NCI-H2171 (cell line): ENCODE measurements around the gene TNIP2.
A peak's percentile ranks its signal among the peaks of the same experiment; 100 is the strongest.
"Not testable (repeated sequence)": the region's sequence is repeated elsewhere in the genome, so short reads cannot be mapped to it uniquely, and the experiment has no call there.

Source experiments
- DNase-seq: peaks from one replicate; lab custom pipeline; 2025; lab: John Stamatoyannopoulos, UW

The TNIP2 gene

DNA sequence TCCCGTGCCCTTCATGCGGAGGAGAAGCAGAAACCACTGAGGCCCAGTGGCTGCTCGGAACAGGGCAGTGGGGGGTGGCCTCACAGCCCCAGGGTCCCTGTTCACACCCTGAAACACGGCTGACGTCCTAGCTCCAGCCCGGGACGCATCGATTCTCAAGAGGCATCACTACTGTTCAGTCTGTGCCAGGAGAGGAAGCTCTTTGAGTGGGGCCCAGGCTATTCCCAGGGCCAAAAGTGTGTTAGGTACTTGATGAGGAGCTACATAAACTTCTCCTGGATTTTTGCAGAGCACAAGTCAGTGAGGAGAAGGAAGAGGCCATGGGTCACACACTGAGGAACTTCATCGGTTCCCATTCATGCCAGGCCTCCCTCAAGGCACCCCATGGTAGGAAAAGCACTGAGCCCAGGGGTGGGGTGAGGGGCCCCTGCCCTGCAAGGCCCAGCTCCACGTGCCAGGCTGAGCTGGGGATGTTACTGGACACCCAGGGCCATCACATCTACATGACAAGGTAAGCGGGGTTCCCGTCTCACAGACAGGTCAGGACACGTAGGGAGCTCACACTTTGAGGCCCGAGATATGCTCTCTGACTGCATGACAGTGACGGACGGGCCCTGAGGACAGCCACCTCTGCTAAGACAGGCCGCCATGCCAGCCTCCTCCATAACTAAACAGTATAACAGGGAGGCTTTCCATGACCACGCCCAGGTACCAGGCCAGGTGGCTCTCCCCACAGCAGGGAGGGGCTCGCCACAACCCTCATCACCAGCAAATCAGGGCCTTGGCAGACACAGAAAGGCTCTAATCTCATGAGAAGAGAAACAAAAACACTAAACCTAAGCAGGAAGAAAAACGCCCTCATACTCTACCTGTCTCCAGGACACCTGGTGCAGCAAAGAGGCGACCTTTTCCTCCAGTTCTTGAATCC, 12.4 kb downstream of the TNIP2 start:
- no peak for DNase-seq

DNA sequence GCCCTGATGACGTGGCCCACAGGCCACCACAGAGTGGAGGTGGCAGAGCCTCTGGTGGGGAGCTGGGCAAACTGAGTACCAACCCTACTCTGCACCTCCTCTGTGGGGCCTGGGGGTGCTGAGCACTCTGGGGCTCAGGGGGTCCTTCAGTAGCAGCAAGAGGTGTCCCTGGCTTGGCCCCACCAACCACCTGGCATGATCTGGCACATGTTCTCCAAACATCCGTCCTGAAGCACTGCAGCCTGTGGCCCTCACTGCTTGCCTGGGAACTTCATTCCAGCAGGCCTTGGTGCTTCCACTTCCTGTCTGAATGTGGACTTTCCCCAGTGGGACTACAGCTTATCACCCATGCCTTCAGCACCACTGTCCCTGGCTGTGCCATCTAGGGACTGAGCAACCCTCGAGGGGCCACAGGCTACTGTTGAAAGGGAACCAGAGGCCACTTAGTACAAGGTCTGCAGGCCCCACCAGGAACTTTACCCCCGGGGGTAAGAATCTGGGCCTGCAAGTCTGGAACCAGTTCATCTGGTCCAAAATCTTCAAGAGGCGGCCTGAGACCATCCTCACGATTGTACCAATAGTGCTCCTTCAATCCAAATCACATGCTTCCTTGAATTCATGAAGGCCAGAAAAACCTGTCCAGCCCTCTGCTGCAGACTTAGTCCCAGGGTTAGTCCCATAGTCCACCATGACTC, 13.2 kb downstream of the TNIP2 start:
- DNase-seq = no peak

DNA sequence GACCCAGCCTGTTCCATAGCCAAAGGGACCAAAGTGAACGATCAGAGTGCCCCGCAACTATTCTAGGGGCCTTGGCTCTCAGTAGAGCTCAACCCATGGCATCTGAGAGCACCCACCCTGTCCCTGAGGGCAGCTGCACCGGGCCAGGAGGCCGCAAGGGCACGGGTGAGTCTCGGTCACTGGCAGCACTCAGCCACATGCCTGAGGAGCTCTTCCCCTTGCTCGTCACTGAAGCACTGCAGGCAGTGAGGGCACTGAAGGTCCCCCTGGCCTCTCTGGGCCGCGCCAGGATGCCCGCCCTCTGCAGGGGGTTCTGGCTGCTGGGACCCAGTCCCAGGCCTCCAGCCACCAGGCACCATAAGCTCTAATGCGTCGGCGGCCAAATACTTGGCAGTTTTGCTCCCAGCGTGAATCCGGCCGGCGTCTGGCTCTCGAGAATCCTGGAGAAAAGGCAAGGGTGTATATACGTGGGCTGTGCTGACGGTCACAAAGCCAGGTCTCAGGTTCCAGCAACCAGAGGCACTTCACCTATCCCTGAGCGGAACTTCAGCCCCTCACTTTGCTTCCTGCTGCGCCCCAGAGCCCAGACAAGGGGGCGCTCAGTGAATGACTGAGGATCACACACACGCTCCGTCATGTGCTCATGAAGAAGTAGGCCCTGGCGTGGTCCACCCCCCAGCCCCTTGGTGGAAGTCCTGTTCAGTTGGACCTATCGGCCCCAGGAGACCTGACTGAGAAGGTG, 13.9 kb downstream of the TNIP2 start:
- DNase-seq = no peak

DNA sequence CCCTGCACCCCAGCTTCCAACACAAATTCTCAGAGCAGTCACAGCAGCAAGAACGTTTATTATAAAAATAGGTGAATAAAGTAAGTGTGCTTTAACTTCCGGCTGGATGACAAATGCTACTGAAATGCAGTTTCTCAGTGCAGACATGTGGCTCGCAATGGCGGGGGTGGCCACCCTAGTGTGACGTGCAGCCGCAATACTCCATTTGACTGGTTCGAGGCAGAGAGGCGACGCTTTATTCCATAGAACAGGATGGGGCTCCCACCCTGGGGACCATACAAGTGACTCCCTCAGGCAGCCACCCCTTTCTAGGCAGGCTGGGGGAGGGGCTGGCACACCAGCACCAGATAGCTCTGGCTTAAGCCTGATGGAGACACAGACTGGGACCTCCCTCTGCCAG, 14.5 kb downstream of the TNIP2 start:
- no peak for DNase-seq

DNA sequence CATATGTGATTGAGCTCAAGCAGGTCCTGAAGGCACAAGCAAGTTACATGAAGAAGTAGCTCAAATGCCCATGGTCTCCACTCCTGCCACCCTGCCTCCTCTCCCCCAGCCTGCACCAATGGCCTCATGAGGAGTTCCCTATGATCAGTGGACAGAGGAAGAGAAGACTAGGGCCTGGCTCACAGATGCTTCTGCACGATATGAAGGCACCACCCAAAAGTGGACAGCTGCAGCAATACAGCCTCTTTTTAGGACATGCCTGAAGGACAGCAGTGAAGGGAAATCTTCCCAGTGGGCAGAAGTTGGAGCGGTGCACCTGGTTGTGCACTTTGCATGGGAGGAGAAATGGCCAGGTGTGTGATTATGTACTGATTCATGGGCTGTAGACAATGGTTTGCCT, 17.8 kb downstream of the TNIP2 start:
- not testable (repeated sequence) for DNase-seq

DNA sequence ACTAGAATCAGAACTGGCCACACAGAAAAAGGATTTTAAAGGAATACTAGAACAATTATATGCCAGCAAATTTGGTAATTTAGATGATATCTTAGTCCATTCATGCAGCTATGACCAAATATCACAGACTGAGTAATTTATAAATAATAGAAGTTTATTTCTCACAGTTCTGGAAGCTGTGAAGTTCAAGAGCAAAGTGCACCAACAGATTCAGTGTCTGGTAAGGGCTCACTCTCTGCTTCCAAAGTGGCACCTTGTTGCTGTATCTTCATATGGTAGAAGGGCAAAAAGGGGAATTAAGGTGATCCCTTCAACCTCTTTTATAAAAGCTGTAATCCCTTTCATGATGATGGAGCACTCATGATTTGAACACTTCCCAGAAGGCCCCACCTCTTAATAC, 20.3 kb downstream of the TNIP2 start:
- no peak for DNase-seq

DNA sequence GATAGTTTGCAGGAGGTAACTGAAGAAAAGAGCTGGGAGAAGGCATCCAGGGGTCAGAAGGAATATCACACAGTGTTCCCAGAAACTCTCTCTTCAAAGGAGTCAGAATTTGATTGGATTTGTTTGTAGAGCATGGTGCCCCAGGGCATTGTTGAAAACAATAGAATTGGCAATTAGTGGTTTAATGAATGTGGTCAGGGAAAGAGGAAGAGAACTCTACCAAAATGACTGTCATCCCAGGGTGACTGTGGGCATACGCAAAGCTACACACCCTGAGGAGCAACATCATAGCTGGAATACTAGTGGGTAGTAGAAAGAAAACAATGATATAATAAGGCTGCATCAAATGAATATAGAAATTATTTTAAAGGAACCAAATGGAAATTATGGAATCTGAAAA, 21.5 kb downstream of the TNIP2 start:
- no peak for DNase-seq

DNA sequence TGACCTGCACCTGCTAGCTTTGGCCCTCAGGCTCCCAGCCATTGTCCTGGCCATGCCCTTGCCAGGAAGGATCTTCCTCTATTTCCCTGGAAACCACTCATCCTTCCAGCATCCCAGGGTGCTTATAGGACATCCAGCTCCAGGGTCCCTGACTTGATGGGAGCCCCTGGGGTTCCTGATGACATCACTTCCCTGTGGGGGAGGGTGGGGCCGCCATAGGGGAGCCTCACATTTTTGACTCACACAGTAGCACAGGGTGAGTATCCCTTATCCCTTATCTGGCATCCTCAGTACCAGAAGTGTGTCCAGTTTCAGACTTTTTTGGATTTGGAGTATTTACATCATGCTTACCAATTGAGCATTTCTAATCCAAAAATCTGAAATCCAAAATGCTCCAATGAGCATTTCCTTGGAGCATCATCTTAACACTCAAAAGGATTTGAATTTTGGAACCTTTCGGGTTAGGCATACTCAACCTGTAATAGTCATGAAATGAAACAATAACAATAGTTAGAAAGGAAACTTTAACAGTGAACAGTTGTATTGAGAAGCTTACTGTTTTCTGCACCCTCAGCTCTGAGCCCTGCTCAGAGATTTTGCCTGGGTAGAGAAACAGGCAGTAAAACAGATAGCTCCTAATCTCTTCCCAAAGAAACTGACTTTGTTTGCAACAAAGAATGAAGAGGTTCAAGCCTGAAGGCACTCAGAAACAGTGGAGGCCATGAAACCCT, 22.1 kb downstream of the TNIP2 start:
- DNase-seq = no peak

DNA sequence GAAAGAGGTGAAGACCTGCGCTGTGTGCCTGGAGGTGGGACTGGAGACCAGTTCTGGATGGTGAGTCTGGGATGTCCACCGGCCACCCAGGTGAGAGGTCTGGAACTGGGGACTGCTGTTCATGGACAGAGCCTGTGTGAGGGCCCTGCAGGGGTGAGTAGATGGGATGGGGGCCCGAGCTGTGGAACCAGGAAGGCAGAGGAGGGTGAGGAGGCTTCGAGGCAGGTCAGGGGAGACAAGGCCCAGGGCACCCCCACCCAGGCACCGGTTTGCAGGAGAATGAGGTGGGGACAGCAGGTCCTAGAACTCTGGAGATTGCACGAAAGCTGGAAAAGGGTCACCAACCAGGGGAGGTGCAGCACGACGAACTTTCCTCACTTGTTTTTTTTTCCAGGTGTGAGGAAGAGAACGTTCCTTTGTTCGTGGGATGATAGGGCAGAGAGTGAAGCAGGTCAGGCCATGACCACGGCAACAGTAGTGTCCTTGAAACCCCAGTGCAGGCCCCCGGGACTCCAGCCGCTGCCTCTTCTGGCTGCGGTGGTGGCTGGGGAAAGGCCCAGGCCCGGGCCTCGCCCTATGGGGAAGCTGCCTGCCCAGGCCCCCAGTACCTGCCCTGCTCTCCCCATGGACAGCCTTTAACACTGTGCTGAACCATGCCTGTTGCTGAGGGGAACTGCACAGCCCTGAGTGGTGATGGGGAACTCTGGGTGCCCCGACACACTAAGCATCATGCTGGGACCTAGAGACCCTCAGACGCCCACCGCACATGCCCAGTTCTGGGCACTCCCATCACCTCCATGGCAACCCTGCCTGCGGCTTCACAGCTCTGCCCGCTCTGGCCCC, 22.9 kb downstream of the TNIP2 start:
- DNase-seq = no peak

DNA sequence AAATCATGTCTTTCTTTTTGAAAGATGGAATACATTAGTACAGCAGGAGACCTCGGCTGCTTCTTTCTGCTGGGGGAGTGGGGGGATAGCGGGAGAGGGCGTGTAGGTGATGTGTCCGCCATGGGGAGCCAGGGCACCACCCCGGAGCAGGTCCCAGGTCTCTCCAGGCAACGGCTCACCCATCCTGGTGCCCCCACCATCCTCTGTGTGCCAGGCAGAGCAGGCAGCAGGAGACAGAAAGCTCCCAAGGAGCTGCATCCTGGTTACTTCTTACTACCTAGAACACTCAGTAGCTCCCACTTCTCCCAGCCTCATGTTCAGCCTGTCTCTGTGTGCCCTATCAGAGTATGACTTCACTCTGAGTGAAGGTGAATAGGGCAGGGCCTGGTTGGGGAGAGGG, 23.6 kb downstream of the TNIP2 start:
- no peak for DNase-seq

DNA sequence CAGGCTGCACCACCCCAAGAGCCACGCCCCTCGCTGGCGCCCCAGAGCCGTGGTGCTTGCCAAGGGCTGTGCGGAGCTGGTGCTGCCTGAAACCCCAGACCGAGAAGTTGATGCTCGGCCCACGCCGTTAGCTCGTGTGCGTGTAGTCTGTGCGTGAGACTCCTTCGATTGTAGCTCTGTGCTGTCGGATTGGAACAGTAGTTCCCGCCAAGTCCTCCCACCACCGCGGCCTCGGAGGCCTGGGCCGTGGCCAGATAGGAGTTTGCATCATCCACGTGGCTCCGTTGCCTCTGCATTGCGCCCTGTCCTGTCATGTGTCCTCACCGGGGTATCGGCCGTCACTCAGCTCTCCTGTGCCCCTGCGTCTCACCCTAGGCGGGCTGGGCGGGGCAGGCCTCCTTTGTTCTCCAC, 24.2 kb downstream of the TNIP2 start:
- no peak for DNase-seq

DNA sequence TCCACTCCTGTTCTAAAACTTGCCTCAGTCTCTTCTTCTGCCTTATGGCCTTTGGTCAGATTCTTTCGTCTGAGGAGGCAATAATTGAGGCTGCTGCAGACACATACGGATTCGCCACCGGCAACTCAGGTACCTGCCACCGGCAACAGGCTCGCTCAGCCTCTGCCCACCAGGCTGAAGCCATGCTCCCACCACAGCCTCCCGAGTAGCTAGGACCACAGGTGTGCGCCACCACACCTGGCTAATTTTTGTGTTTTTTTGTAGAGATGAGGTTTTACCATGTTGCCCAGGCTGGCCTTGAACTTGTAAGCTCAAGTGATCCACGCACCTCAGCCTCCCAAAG, 26.6 kb downstream of the TNIP2 start:
- DNase-seq = no peak

DNA sequence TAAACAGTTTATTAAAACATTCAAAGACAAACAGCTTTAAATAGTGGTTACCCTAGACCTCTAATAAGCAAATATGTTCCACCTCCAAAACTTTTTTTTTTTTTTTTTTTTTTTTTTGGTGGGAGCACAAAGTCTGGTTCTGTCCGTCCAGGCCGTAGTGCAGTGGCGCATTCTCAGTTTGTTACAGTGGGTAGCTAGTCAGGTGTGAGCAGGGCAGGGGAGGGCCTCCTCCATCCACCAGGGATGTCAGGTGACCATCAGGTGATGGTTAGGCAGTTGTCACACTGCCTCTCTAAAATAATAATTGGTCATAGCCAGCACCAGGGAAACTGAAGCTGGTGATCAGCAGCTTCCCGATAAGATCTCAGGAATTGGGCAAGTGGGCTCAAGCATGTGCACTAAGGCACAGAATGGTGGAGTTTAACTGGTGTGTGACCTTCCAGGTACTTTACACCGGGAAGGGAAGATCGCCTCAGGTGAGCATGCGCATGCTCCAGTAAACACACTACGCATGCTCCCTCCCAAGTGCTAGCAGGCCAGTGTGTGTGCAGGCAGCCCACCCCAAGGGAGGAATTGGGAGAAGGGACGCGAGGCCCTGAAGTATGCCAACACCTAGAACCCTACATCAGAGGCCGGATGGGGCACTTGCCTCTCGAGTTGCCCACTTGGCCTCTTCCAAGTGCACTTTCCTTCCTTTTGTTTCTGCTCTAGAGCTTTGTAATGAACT, 27.2 kb downstream of the TNIP2 start:
- DNase-seq = no peak

DNA sequence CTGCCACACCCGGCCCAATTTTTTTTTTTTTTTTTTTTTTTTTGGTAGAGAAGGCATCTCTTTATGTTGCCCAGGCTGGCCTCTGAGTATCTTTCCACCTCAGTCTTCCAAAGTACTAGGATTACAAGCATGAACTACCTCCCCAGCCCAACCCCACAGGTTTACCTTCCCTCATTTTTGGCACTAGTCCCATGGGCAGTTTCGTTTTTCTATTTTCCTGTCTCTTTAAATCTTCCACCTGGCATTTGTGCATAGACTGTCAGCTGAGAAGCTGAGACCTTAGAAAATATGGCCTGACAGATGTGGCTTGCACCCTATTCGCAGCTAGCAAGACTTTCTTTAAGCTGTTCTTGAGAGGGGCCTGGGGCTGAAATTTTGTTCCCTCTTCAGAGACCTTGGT, 27.9 kb downstream of the TNIP2 start:
- no peak for DNase-seq

DNA sequence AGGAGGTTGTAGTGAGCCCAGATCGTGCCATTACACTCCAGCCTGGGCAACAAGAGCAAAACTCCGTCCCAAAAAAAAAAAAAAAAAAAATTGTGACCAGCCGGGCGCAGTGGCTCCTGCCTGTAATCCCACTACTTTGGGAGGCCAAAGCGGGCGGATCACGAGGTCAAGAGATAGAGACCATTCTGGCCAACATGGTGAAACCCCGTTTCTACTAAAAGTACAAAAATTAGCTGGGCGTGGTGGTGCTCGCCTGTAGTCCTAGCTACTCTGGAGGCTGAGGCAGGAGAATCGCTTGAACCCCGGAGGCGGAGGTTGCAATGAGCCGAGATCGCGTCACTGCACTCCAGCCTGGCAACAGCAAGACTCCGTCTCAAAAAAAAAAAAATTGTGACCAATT, 29.3 kb downstream of the TNIP2 start:
- not testable (repeated sequence) for DNase-seq

DNA sequence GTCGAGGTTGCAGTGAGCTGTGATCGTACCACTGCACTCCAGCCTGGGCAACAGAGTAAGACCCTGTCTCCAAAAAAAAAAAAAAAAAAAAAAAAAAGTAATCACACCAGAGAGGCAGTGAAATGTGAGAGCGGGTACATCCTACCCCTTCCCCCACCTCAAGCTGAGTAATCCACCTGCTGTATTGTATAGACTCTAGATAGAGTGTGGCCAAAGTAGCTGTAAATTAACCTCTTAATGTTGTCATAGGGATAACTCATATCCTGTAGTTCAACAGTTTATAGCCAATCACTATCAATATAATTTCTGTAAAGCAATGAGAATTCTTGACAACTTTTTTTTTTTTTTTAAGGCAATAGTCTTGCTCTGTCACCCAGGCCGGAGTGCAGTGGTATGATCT, 30.8 kb downstream of the TNIP2 start:
- no peak for DNase-seq

DNA sequence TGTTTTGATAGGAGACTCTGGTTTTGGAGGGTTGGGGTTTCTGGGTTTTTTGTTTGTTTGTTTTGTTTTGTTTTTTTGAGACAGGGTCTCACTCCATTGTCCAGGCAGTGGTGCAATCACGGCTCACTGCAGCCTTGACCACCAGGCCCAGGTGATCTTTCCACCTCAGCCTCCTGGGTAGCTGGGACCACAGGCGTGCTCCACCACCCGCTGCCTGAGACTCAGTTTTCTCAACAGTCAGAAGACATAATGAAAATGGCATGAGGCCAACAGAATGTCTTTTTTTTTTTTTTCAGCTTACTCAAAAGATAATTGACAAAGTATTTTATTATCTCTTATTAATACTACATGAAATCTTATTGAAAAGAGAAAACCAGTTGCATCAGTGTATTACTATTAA, 32.4 kb downstream of the TNIP2 start:
- DNase-seq = no peak

DNA sequence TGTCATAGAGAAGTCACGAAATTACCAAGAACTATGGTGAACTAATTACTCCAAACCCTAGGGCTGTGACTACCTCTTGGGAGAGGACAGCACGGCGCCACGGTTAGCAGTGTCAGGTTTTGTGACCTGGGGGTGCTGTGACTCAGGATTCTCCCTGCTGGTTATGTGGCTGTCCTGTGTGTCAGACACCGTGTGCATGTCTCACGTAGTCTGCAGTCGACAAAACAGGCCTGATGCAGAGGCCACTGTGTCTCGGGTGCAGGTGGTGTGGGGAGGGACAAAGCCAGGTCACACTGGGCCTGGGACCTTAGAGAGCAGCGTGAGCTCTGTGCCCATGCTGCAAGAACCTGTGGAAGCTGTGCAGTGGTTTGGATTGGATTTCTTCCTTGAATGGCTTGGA, 34.1 kb downstream of the TNIP2 start:
- DNase-seq = no peak

DNA sequence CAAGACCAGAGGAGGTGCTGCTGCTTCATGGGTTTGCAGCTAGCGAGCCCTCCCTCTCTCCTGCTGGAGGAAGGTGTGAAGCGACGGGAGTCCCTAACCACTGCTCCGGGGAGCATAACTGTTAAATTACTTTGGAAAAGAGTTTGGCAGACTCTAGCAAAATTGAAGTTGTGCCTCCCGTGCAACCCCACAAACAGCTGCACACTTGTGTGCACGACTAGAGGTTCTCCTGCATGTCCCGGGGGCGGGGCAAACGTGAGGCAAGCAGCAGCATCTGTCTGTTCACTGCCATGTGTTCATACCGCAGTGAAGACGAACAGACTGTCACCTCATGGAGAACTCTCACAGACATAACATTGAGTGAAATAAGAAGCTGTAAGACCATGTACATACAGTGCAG, 34.5 kb downstream of the TNIP2 start:
- DNase-seq = peak; percentile 25

DNA sequence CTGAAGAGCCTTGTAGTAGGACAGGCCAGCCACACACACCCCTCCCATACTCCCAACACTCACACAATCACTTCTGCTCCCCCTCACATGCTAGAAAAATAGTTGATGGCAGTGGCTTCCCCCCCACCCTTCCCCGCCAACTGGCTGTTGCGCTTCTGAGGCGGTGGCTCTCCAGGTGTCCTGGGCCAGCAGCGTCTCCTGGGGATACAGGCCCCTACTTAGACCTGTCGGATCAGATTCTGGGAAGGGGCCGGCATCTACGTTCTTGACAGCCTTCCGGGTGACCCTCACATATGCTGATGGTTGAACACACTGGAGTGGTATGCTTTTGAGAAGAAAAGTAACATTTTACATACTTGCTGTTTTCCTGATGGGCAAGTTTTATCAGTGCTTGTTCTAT, 39.9 kb downstream of the TNIP2 start:
- no peak for DNase-seq

DNA sequence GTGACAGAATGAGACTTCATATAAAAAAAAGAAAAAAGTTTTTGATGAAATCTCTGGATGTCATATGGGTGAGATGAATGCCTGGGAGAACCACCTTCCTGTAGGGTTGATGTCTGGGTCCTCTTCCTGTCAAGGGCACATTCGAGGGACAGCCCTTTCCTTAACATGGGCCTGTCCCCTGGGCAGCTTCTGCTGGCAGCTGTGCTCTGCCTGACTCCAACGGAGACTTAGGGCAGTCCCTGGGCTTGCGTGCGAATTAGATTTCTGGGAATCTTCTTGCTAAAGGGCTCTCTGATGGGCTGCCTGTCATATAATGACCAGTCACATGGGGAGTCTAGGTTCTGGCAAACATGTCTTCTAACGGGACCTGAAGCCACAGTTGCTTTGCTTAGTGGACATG, 40.7 kb downstream of the TNIP2 start:
- DNase-seq = no peak
